ENCODE data around the gene DEPDC5. TPM values are rescaled to one million over a fixed set of nuclear protein-coding genes. Genes with fewer than 3 reads are reported as not detected.

The DEPDC5 gene
- total and polyA plus RNA-seq, 2 experiments from 2014 or later: 6.3 to 7.6 TPM

DNA sequence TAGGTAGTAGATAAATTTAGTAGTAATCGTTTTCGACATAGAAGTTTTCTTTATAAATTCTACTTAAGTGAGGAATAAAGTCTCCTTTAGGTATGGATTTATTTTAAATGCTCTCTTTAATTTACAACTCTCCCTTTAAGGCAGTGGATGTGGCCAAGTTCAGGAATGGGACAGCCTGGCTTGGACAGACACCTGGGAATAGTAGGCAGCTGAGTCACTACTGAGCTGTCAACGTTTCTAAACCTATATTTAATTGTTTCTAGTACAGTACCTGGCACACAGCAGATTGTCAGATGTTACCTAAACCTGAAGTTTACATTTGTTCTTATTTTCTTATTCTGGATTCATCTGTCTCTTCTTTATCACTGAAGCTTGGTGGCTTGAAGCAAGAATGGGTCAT is 85.1 kb downstream of the DEPDC5 start:
- TF ChIP-seq EZH2 (IDR thresholded peaks at IDR 0.05; ENCODE audit: insufficient read depth, poor library complexity, severe bottlenecking) (no peak), EZH2phosphoT487 (IDR thresholded peaks at IDR 0.05; ENCODE audit: insufficient read depth, low read depth) (no peak)
- Histone ChIP-seq H4K20me1 (ENCODE audit: insufficient read depth) (no peaks in the 10 kb centered on the region), H3K9ac (no peak overlapping the region), H2AFZ (no peak overlapping the region), H3K9me3 (ENCODE audit: low read depth) (no peaks in the 10 kb centered on the region), H3K4me3 (no peak overlapping the region), H3K79me2 (ENCODE audit: insufficient read depth) (no peaks in the 10 kb centered on the region), H3K9me2 (ENCODE audit: insufficient read depth) (no peaks in the 10 kb centered on the region), H3F3A (ENCODE audit: insufficient read depth) (no peaks in the 10 kb centered on the region), H3K27ac (no peak overlapping the region), H3K36me3 (ENCODE audit: low read depth) (peaks cover 4% of the 10 kb centered on the region), H3K27me3 (replicated peaks; ENCODE audit: insufficient read depth) (no peaks in the 10 kb centered on the region), H3K4me1 (ENCODE audit: insufficient read depth) (no peaks in the 10 kb centered on the region), H3K4me2 (ENCODE audit: unreplicated experiment) (no peak overlapping the region)
- DNase-seq: no peak
- in situ Hi-C loops (cut with MboI): no loop called here
- 69 to 73% methylated on average over 3 of the region's 3 CpGs for WGBS, 2 experiments (ENCODE audit: low coverage in 1 of 2, low lambda C conversion rate in 2 of 2, missing lambda C conversion rate in 2 of 2)

DNA sequence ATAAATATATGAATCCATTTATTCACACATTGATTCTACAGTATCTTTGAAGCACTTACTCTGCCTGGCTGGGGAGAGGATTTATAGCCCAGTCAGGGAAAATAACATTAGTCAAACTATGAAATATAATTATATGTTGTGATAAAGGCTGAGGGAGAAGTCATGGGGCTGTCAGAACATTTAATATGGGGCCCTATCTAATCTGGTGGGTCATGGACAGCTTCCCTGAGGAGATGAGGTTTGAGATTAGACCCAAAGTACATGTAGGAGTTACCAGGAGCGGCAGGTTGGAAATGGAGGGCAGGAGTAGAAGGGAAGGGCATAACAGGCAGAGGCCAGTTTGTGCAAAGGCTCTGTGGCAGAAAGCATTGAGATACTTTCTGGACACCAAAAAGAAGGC is 86.2 kb downstream of the DEPDC5 start:
- peaks cover 4% of the 10 kb centered on the region for H3K36me3 ChIP-seq (ENCODE audit: low read depth)

DNA sequence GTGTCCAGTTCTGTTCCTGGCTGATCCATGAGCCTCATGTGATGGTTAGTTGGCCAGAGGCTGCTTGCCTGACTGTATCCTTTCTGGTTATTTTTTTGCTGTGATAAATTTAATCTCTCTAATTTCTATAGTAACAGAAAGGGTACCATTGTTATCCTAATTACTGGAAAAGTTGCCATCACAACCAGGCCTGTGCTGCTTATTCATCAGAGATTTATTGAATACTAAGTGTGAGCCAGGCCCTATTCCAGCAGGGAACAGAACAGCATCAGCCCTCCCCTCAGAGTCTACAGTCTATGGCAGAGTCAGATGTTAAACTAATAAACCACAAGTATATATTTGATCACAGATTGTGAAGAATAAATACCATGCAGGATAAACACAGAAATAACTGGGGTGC is 86.8 kb downstream of the DEPDC5 start:
- Histone ChIP-seq H3K79me2 (ENCODE audit: insufficient read depth) (no peaks in the 10 kb centered on the region), H3K4me2 (ENCODE audit: unreplicated experiment) (no peak overlapping the region), H3K9me2 (ENCODE audit: insufficient read depth) (no peaks in the 10 kb centered on the region), H3F3A (ENCODE audit: insufficient read depth) (no peaks in the 10 kb centered on the region), H3K9me3 (ENCODE audit: low read depth) (no peaks in the 10 kb centered on the region), H4K20me1 (ENCODE audit: insufficient read depth) (no peaks in the 10 kb centered on the region), H3K27ac (no peak overlapping the region), H2AFZ (no peak overlapping the region), H3K9ac (no peak overlapping the region), H3K27me3 (replicated peaks; ENCODE audit: insufficient read depth) (no peaks in the 10 kb centered on the region), H3K36me3 (ENCODE audit: low read depth) (peaks cover 4% of the 10 kb centered on the region), H3K4me3 (no peak overlapping the region), H3K4me1 (ENCODE audit: insufficient read depth) (no peaks in the 10 kb centered on the region)
- DNase-seq: no peak
- TF ChIP-seq EZH2 (IDR thresholded peaks at IDR 0.05; ENCODE audit: insufficient read depth, poor library complexity, severe bottlenecking) (no peak), EZH2phosphoT487 (IDR thresholded peaks at IDR 0.05; ENCODE audit: insufficient read depth, low read depth) (no peak)
- in situ Hi-C loops (cut with MboI): no loop called here

More for the DNA sequence above, 86.2 kb downstream of the DEPDC5 start:
- no peak for TF ChIP-seq EZH2 (IDR thresholded peaks at IDR 0.05; ENCODE audit: insufficient read depth, poor library complexity, severe bottlenecking)
- TF ChIP-seq EZH2phosphoT487 (IDR thresholded peaks at IDR 0.05; ENCODE audit: insufficient read depth, low read depth): no peak
- in situ Hi-C loops (cut with MboI): no loop called here
- Histone ChIP-seq H3F3A (ENCODE audit: insufficient read depth) (no peaks in the 10 kb centered on the region), H3K9me3 (ENCODE audit: low read depth) (no peaks in the 10 kb centered on the region), H3K9me2 (ENCODE audit: insufficient read depth) (no peaks in the 10 kb centered on the region), H2AFZ (no peak overlapping the region), H3K4me3 (no peak overlapping the region), H3K4me1 (ENCODE audit: insufficient read depth) (no peaks in the 10 kb centered on the region), H3K27ac (no peak overlapping the region), H3K4me2 (ENCODE audit: unreplicated experiment) (no peak overlapping the region), H3K27me3 (replicated peaks; ENCODE audit: insufficient read depth) (no peaks in the 10 kb centered on the region), H3K9ac (no peak overlapping the region), H3K79me2 (ENCODE audit: insufficient read depth) (no peaks in the 10 kb centered on the region), H4K20me1 (ENCODE audit: insufficient read depth) (no peaks in the 10 kb centered on the region)
- no peak for DNase-seq
- 100% methylated on average over 1 of the region's 1 CpG for WGBS, 2 experiments (ENCODE audit: low coverage in 1 of 2, low lambda C conversion rate in 2 of 2, missing lambda C conversion rate in 2 of 2)

DNA sequence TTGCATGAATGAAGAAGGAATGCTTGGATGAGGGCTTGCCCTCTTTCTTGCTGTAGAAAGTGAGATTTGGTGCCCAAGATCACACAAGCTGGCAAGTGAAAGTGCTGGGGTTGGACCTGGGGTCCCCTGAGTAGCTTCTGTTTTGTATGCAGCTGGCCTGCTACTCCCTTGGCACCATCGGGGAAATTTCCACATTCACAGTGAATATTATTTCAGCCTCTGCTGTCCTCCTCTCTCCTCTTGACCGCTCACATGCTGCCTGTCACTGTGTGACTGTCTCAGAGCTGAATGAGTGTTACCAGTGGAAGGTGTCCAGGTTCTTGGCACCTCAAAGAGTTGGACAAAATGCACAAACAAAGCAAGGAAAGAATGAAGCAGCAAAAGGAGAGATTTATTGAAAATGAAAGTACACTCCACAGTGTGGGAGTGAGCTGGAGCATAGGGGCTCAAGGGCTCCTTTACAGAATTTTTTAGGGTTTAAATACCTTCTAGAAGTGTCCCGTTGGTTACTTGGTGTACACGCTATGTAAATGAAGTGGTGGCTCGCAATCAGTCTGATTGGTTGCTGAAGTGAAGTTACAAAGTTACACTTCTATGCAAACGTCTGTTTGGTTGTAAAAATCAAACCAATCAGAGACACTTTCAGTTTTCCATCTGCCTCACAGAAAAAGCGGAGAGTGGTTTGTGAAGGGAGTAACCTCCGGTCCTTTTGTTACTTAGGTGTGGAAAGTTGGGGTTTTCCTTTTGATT is 87.4 kb downstream of the DEPDC5 start:
- in situ Hi-C loops (cut with MboI): no loop called here
- 91 to 93% methylated on average over 8 of the region's 8 CpGs for WGBS, 2 experiments (ENCODE audit: low coverage in 1 of 2, low lambda C conversion rate in 2 of 2, missing lambda C conversion rate in 2 of 2)

More for the DNA sequence above, 87.4 kb downstream of the DEPDC5 start:
- Histone ChIP-seq H3F3A (ENCODE audit: insufficient read depth) (no peaks in the 10 kb centered on the region), H3K36me3 (ENCODE audit: low read depth) (peaks cover 4% of the 10 kb centered on the region), H2AFZ (no peak overlapping the region), H3K79me2 (ENCODE audit: insufficient read depth) (no peaks in the 10 kb centered on the region), H3K27ac (no peak overlapping the region), H3K4me1 (ENCODE audit: insufficient read depth) (no peaks in the 10 kb centered on the region), H4K20me1 (ENCODE audit: insufficient read depth) (no peaks in the 10 kb centered on the region), H3K9me3 (ENCODE audit: low read depth) (no peaks in the 10 kb centered on the region), H3K9ac (no peak overlapping the region), H3K27me3 (replicated peaks; ENCODE audit: insufficient read depth) (no peaks in the 10 kb centered on the region), H3K4me3 (no peak overlapping the region), H3K9me2 (ENCODE audit: insufficient read depth) (no peaks in the 10 kb centered on the region), H3K4me2 (ENCODE audit: unreplicated experiment) (no peak overlapping the region)
- TF ChIP-seq EZH2phosphoT487 (IDR thresholded peaks at IDR 0.05; ENCODE audit: insufficient read depth, low read depth): no peak
- TF ChIP-seq EZH2 (IDR thresholded peaks at IDR 0.05; ENCODE audit: insufficient read depth, poor library complexity, severe bottlenecking): no peak
- DNase-seq: no peak

Measured in GM23248 (cell line).